Retina (tissue), 1 donor: ENCODE measurements around the gene LIME1.
"Not testable (repeated sequence)": the region's sequence is repeated elsewhere in the genome, so short reads cannot be mapped to it uniquely, and the experiment has no call there.

ENCODE experiments used
- DNase-seq: peaks from one replicate; pipeline ENCODE4 v3.0.0-alpha.2; 2016

Gene LIME1

GRCh38 chr20:63775096-63775978 is 38.9 kb downstream of the LIME1 start:
- DNase-seq, result peak; percentile 94

- DNase-seq, result not testable (repeated sequence)
Observed at GRCh38 chr20:63776875-63777274, 40.4 kb downstream of the LIME1 start.

GRCh38 chr20:63777614-63778013 is 41.1 kb downstream of the LIME1 start:
- no peak for DNase-seq

GRCh38 chr20:63778034-63778752 is 41.7 kb downstream of the LIME1 start:
- DNase-seq, result no peak

- no peak for DNase-seq
Observed at GRCh38 chr20:63778857-63779256, 42.4 kb downstream of the LIME1 start.

- no peak for DNase-seq
Observed at GRCh38 chr20:63781181-63781580, 44.7 kb downstream of the LIME1 start.

- no peak for DNase-seq
Observed at GRCh38 chr20:63782051-63782471, 45.6 kb downstream of the LIME1 start.

GRCh38 chr20:63782521-63782971 is 46.1 kb downstream of the LIME1 start:
- no peak for DNase-seq

- DNase-seq, result no peak
Observed at GRCh38 chr20:63783970-63784369, 47.5 kb downstream of the LIME1 start.

- no peak for DNase-seq
Observed at GRCh38 chr20:63785691-63786131, 49.2 kb downstream of the LIME1 start.

GRCh38 chr20:63787302-63787701 is 50.8 kb downstream of the LIME1 start:
- no peak for DNase-seq

GRCh38 chr20:63787749-63788148 is 51.3 kb downstream of the LIME1 start:
- DNase-seq, result no peak
